ENCODE data around the gene EIF1AD.
"Not testable (repeated sequence)": the region's sequence is repeated elsewhere in the genome, so short reads cannot be mapped to it uniquely, and the experiment has no call there.

EIF1AD gene

GRCh38 chr11:65968600-65969482 is 33.1 kb downstream of the EIF1AD start:
- no peak for DNase-seq (ENCODE audit: low spot score)

GRCh38 chr11:65967329-65967934 is 34.5 kb downstream of the EIF1AD start:
- no peak for DNase-seq (ENCODE audit: low spot score)

GRCh38 chr11:65965986-65966762 is 35.8 kb downstream of the EIF1AD start:
- DNase-seq (ENCODE audit: low spot score), result no peak

- DNase-seq (ENCODE audit: low spot score), result no peak
These were observed 37.1 kb downstream of the EIF1AD start for GRCh38 chr11:65964906-65965305.

- no peak for DNase-seq (ENCODE audit: low spot score)
These were observed 39.8 kb downstream of the EIF1AD start for GRCh38 chr11:65962141-65962564.

- peak; percentile 99 for DNase-seq (ENCODE audit: low spot score)
These were observed 40.5 kb downstream of the EIF1AD start, which contains the start of gene SART1 for GRCh38 chr11:65961267-65962140. Gene SART1 (plus strand): TSS chr11:65961734. CDS start chr11:65961781, 47 bp downstream.

GRCh38 chr11:65960824-65961266 is 41.1 kb downstream of the EIF1AD start:
- DNase-seq (ENCODE audit: low spot score), result no peak

GRCh38 chr11:65958774-65959420 is 43.1 kb downstream of the EIF1AD start:
- no peak for DNase-seq (ENCODE audit: low spot score)

- DNase-seq (ENCODE audit: low spot score), result no peak
These were observed 43.7 kb downstream of the EIF1AD start for GRCh38 chr11:65958291-65958690.

GRCh38 chr11:65954771-65955170 is 47.2 kb downstream of the EIF1AD start:
- no peak for DNase-seq (ENCODE audit: low spot score)

GRCh38 chr11:65953471-65953870 is 48.5 kb downstream of the EIF1AD start:
- DNase-seq (ENCODE audit: low spot score), result no peak

- DNase-seq (ENCODE audit: low spot score), result no peak
These were observed 49.9 kb downstream of the EIF1AD start for GRCh38 chr11:65952052-65952521.

- DNase-seq (ENCODE audit: low spot score), result not testable (repeated sequence)
These were observed 50.3 kb downstream of the EIF1AD start for GRCh38 chr11:65951641-65952040.

GRCh38 chr11:65950711-65951110 is 51.2 kb downstream of the EIF1AD start:
- not testable (repeated sequence) for DNase-seq (ENCODE audit: low spot score)

GRCh38 chr11:65947603-65948125 is 54.3 kb downstream of the EIF1AD start:
- no peak for DNase-seq (ENCODE audit: low spot score)

- DNase-seq (ENCODE audit: low spot score), result no peak
These were observed 54.8 kb downstream of the EIF1AD start for GRCh38 chr11:65947133-65947532.

- no peak for DNase-seq (ENCODE audit: low spot score)
These were observed 55.3 kb downstream of the EIF1AD start for GRCh38 chr11:65946655-65947054.

All from LoVo (cell line).